Measurements from ENCODE around the gene UBP1. TPM values are rescaled to one million over a fixed set of nuclear protein-coding genes. Genes with fewer than 3 reads are reported as not detected.

UBP1 gene
- total and polyA plus RNA-seq, 9 of the 15 experiments (the other 6 are each of a cell fraction or from before 2014, with no cell fraction given) = 13.6 to 143 (median 79.6) TPM

DNA sequence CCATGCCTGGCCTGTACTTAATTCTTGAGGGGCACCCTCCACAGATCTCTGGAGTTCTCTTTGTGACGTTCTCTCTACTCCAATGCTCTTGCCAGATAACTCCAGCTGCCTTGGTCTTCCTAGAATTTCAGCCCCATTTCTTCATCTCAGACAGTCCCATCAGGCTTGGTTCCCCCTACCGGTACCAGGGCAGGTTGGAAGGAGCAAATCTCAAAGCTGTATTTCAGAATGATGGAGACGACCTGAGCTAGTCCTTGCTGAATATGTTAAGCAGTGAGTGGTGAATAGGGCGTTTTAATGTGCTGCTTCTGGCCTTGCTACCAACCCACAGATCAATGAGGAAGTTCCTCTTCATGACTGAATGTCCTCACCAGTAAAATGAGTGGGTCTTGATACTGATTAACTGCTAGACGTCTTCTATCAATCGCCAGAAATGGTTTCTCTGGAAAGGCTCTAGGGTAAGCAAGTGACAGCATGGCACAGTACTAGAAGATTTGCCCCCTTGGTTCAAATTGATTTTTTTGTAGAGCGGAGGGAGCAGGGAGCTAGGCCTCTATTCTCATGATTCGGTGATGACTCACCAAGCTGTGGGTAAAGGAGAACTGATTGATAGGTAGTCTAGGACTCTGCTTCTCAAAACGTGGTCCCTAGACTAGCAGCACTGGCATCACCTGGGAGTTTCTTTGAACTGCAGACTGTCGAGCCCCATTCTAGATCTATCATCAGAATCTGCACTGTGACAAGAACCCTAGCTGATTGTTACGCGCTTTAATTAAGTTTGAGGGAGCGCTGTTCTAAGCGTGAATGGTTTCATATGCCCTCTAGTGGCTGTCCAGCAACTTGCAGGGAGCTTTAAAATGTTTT, 67.8 kb downstream of the UBP1 start (continued):
- TF ChIP-seq, protein P1, sequence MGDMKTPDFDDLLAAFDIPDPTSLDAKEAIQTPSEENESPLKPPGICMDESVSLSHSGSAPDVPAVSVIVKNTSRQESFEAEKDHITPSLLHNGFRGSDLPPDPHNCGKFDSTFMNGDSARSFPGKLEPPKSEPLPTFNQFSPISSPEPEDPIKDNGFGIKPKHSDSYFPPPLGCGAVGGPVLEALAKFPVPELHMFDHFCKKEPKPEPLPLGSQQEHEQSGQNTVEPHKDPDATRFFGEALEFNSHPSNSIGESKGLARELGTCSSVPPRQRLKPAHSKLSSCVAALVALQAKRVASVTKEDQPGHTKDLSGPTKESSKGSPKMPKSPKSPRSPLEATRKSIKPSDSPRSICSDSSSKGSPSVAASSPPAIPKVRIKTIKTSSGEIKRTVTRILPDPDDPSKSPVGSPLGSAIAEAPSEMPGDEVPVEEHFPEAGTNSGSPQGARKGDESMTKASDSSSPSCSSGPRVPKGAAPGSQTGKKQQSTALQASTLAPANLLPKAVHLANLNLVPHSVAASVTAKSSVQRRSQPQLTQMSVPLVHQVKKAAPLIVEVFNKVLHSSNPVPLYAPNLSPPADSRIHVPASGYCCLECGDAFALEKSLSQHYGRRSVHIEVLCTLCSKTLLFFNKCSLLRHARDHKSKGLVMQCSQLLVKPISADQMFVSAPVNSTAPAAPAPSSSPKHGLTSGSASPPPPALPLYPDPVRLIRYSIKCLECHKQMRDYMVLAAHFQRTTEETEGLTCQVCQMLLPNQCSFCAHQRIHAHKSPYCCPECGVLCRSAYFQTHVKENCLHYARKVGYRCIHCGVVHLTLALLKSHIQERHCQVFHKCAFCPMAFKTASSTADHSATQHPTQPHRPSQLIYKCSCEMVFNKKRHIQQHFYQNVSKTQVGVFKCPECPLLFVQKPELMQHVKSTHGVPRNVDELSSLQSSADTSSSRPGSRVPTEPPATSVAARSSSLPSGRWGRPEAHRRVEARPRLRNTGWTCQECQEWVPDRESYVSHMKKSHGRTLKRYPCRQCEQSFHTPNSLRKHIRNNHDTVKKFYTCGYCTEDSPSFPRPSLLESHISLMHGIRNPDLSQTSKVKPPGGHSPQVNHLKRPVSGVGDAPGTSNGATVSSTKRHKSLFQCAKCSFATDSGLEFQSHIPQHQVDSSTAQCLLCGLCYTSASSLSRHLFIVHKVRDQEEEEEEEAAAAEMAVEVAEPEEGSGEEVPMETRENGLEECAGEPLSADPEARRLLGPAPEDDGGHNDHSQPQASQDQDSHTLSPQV (IDR thresholded peaks at IDR 0.05) = no peak
- TF ChIP-seq FOXK1 (CRISPR knock-in tag; IDR thresholded peaks at IDR 0.05; ENCODE audit: borderline replicate concordance) (peak; percentile 44; the same call in 1 of the 2 replicates), MEIS2 (IDR thresholded peaks at IDR 0.05; ENCODE audit: partially characterized antibody) (peak; percentile 68), CCAR2 (IDR thresholded peaks at IDR 0.05; ENCODE audit: low read depth, low read length) (no peak), MED1 (CRISPR knock-in tag; IDR thresholded peaks at IDR 0.05; ENCODE audit: borderline replicate concordance) (no peak), BHLHE40 (IDR thresholded peaks at IDR 0.05; ENCODE audit: low read length) (0 out of 2 replicates have a peak, but pooled peaks have one; percentile 15), JUND (IDR thresholded peaks at IDR 0.05; ENCODE audit: borderline replicate concordance, low read depth, low read length) (peak; percentile 88), JUND (tag; IDR thresholded peaks at IDR 0.05; ENCODE audit: borderline replicate concordance, low read depth, low read length) (peak; percentile 95; the same call in 2 of the 3 replicates), TBL1XR1 (IDR thresholded peaks at IDR 0.05; ENCODE audit: low read length in 2 of 2) (peak in 1 of 2 experiments; percentile 42; a peak in 1 of 4 replicates), SMC3 (conservative IDR thresholded peaks at IDR 0.05; ENCODE audit: insufficient read depth, low read depth, low read length) (peak; percentile 89), ZNF644 (tag; IDR thresholded peaks at IDR 0.05; ENCODE audit: low read depth) (no peak), NCOA4 (IDR thresholded peaks at IDR 0.05; ENCODE audit: partially characterized antibody) (no peak), RB1 (IDR thresholded peaks at IDR 0.05; ENCODE audit: low read depth) (peak; percentile 11; the same call in 1 of the 2 replicates), ATF7 (IDR thresholded peaks at IDR 0.05) (peak; percentile 49; the same call in 1 of the 2 replicates)
- TF ChIP-seq, protein P2, sequence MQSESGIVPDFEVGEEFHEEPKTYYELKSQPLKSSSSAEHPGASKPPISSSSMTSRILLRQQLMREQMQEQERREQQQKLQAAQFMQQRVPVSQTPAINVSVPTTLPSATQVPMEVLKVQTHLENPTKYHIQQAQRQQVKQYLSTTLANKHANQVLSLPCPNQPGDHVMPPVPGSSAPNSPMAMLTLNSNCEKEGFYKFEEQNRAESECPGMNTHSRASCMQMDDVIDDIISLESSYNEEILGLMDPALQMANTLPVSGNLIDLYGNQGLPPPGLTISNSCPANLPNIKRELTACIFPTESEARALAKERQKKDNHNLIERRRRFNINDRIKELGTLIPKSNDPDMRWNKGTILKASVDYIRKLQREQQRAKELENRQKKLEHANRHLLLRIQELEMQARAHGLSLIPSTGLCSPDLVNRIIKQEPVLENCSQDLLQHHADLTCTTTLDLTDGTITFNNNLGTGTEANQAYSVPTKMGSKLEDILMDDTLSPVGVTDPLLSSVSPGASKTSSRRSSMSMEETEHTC (IDR thresholded peaks at IDR 0.05) = 0 out of 2 replicates have a peak, but pooled peaks have one; percentile 8
- TF ChIP-seq, protein P3, sequence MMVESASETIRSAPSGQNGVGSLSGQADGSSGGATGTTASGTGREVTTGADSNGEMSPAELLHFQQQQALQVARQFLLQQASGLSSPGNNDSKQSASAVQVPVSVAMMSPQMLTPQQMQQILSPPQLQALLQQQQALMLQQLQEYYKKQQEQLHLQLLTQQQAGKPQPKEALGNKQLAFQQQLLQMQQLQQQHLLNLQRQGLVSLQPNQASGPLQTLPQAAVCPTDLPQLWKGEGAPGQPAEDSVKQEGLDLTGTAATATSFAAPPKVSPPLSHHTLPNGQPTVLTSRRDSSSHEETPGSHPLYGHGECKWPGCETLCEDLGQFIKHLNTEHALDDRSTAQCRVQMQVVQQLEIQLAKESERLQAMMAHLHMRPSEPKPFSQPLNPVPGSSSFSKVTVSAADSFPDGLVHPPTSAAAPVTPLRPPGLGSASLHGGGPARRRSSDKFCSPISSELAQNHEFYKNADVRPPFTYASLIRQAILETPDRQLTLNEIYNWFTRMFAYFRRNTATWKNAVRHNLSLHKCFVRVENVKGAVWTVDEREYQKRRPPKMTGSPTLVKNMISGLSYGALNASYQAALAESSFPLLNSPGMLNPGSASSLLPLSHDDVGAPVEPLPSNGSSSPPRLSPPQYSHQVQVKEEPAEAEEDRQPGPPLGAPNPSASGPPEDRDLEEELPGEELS (CRISPR knock-in tag; IDR thresholded peaks at IDR 0.05; ENCODE audit: borderline replicate concordance) = 0 out of 2 replicates have a peak, but pooled peaks have one; percentile 35
- TF ChIP-seq, protein P4, sequence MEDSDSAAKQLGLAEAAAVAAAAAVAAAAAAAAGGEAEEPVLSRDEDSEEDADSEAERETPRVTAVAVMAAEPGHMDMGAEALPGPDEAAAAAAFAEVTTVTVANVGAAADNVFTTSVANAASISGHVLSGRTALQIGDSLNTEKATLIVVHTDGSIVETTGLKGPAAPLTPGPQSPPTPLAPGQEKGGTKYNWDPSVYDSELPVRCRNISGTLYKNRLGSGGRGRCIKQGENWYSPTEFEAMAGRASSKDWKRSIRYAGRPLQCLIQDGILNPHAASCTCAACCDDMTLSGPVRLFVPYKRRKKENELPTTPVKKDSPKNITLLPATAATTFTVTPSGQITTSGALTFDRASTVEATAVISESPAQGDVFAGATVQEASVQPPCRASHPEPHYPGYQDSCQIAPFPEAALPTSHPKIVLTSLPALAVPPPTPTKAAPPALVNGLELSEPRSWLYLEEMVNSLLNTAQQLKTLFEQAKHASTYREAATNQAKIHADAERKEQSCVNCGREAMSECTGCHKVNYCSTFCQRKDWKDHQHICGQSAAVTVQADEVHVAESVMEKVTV (CRISPR knock-in tag; IDR thresholded peaks at IDR 0.05) = peak; percentile 84
